Tibial nerve (tissue), 4 donors: ENCODE measurements around the gene VRK1.

Source experiments
- EP300 ChIP-seq, 2 donors: sonication (generic); formaldehyde crosslinking; IDR thresholded peaks; one replicate each; pipeline ENCODE4 v1.6.1; 2017; ENCODE audit warnings: antibody characterized with exemption in 2 of 2, mild to moderate bottlenecking in 1 of 2
- POLR2A ChIP-seq, 2 donors: fragments of 450-650 bp; IDR thresholded peaks; one replicate each; pipeline ENCODE4 v1.6.1; 2017; ENCODE audit warnings: antibody characterized with exemption in 2 of 2, mild to moderate bottlenecking in 2 of 2, moderate library complexity in 2 of 2
- TF ChIP-seq, protein P1 (sequence below), 5 experiments: fragments of 200-600 bp in 3 of 5; fragments of 450-650 bp in 2 of 5; sonication (generic) in 3 of 5; IDR thresholded peaks; one replicate each; pipeline ENCODE4 v1.5.1; 2016 to 2019; ENCODE audit warnings: antibody characterized with exemption in 5 of 5, mild to moderate bottlenecking in 3 of 5, moderate library complexity in 2 of 5

DNA sequence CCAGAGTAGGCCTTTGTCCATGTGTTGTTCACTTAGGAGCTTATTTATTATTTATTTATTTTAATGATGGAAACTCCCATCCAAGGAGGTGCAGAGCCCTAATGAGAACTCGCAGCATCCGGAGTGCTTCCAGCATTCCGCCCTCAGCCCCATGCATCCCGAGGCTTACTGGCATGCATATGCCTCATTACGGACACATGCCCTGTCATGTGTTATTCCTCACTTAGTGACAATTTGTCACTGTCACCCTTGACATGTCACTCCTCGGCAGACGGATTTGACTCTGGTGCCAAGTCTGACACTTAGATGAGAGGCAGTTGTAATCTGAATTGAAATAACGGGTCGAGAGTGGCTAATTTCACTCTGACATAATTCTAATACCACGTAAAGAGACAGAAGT is 132.8 kb downstream of the VRK1 start:
- TF ChIP-seq POLR2A (IDR thresholded peaks at IDR 0.05) = no peak
- TF ChIP-seq, protein P1, sequence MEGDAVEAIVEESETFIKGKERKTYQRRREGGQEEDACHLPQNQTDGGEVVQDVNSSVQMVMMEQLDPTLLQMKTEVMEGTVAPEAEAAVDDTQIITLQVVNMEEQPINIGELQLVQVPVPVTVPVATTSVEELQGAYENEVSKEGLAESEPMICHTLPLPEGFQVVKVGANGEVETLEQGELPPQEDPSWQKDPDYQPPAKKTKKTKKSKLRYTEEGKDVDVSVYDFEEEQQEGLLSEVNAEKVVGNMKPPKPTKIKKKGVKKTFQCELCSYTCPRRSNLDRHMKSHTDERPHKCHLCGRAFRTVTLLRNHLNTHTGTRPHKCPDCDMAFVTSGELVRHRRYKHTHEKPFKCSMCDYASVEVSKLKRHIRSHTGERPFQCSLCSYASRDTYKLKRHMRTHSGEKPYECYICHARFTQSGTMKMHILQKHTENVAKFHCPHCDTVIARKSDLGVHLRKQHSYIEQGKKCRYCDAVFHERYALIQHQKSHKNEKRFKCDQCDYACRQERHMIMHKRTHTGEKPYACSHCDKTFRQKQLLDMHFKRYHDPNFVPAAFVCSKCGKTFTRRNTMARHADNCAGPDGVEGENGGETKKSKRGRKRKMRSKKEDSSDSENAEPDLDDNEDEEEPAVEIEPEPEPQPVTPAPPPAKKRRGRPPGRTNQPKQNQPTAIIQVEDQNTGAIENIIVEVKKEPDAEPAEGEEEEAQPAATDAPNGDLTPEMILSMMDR (IDR thresholded peaks at IDR 0.05) = no peak
- no peak for TF ChIP-seq EP300 (IDR thresholded peaks at IDR 0.05)
